T1000 (cell line): ENCODE results near the gene PIN1.
"Not testable (repeated sequence)": the region's sequence is repeated elsewhere in the genome, so short reads cannot be mapped to it uniquely, and the experiment has no call there.

Experiments used
- DNase-seq: peaks from one replicate; lab custom pipeline; 2025; ENCODE audit warnings: mixed read lengths; lab: John Stamatoyannopoulos, UW

Gene PIN1

GRCh38 chr19:9818734-9819595, 16.2 kb upstream of the PIN1 start, which contains the start of gene FBXL12:
Gene FBXL12 (minus strand): TSS chr19:9819079. CDS start chr19:9818813, 266 bp downstream.
- DNase-seq, result peak; percentile 100

GRCh38 chr19:9819596-9819909, 15.6 kb upstream of the PIN1 start:
- no peak for DNase-seq

GRCh38 chr19:9820034-9820433, 15.1 kb upstream of the PIN1 start:
- DNase-seq, result not testable (repeated sequence)

- DNase-seq, result no peak
Observed at GRCh38 chr19:9823816-9824215, 11.3 kb upstream of the PIN1 start.

GRCh38 chr19:9827289-9828238, 7.6 kb upstream of the PIN1 start, which contains the start of gene UBL5:
Gene UBL5 (plus strand): TSS chr19:9827918. CDS start chr19:9828338, 420 bp downstream.
- DNase-seq, result peak; percentile 41

- no peak for DNase-seq
Observed at GRCh38 chr19:9828551-9829063, 6.5 kb upstream of the PIN1 start.

GRCh38 chr19:9834307-9834725, 802 bp upstream of the PIN1 start:
- no peak for DNase-seq

GRCh38 chr19:9835507-9835949, 410 bp downstream of the PIN1 start:
- DNase-seq, result no peak

GRCh38 chr19:9836021-9836420, 903 bp downstream of the PIN1 start:
- no peak for DNase-seq

- DNase-seq, result no peak
Observed at GRCh38 chr19:9838324-9838723, 3.2 kb downstream of the PIN1 start.

GRCh38 chr19:9839415-9839814, 4.3 kb downstream of the PIN1 start:
- DNase-seq, result no peak

GRCh38 chr19:9842834-9843625, 7.9 kb downstream of the PIN1 start:
- DNase-seq, result no peak

- DNase-seq, result not testable (repeated sequence)
Observed at GRCh38 chr19:9843626-9844273, 8.6 kb downstream of the PIN1 start.

GRCh38 chr19:9847087-9847671, 12.1 kb downstream of the PIN1 start:
- peak; percentile 25 for DNase-seq

GRCh38 chr19:9848060-9848459, 12.9 kb downstream of the PIN1 start:
- no peak for DNase-seq

- DNase-seq, result no peak
Observed at GRCh38 chr19:9848762-9849161, 13.6 kb downstream of the PIN1 start.

- no peak for DNase-seq
Observed at GRCh38 chr19:9849791-9850190, 14.7 kb downstream of the PIN1 start.

- DNase-seq, result no peak
Observed at GRCh38 chr19:9850235-9850959, 15.3 kb downstream of the PIN1 start.

GRCh38 chr19:9854282-9854846, 19.2 kb downstream of the PIN1 start:
- no peak for DNase-seq

GRCh38 chr19:9856609-9857008, 21.5 kb downstream of the PIN1 start:
- DNase-seq, result no peak
